Endothelial cell of umbilical vein (primary cell): ENCODE results near the gene TPCN2. TPM values are rescaled to one million over a fixed set of nuclear protein-coding genes. Genes with fewer than 3 reads are reported as not detected.

Experiments
- BruUV-seq: library from RNA; stranded (reverse); fragments of 400-500 nt; replicated peaks from 2 replicates; lab custom pipeline; 2021; lab: Mats Ljungman, UMichigan
- CTCF ChIA-PET: fragments of 300-600, 350-600 bp; sonication (Branson Sonifier 250); formaldehyde crosslinking; loops from one replicate; lab custom pipeline; 2021; ENCODE audit warnings: antibody characterized with exemption, inconsistent platforms; lab: Charles Lee
- POLR2A ChIA-PET: fragments of 300-600, 350-600 bp; sonication (Branson Sonifier 250); formaldehyde crosslinking; loops from one replicate; lab custom pipeline; 2021; ENCODE audit warnings: antibody characterized with exemption, inconsistent platforms; lab: Charles Lee
- DNase-seq: peaks from one replicate; pipeline ENCODE4 v3.0.0-alpha.2; 2011; ENCODE audit warnings: low read depth, low spot score
- FAIRE-seq: peaks from 2 replicates; lab custom pipeline; 2011; peaks lifted over from hg19 to GRCh38; lab: Jason Lieb, UNC
- H2AFZ ChIP-seq: 2 replicates; pipeline ENCODE4 v1.6.0; 2012; ENCODE audit warnings: low read depth, low read length, control low read depth, inconsistent platforms
- H3K27ac ChIP-seq: 2 replicates; pipeline ENCODE4 v1.5.1; 2011; ENCODE audit warnings: low read depth, mild to moderate bottlenecking, control low read depth, low read length, moderate library complexity; ENCODE audit not compliant: insufficient read depth
- H3K27me3 ChIP-seq, 2 experiments: 2 replicates each; pipeline versions ENCODE4 v1.6.0 to v1.6.1; 2011; ENCODE audit warnings: low read length in 2 of 2, mixed read lengths in 1 of 2; ENCODE audit not compliant: control insufficient read depth in 2 of 2, insufficient read depth in 2 of 2
- H3K36me3 ChIP-seq, 2 experiments: 2 replicates in 1 of 2; 3 replicates in 1 of 2; pipeline ENCODE4 v1.5.1; 2011; ENCODE audit warnings: low read length in 2 of 2, mild to moderate bottlenecking in 1 of 2, moderate library complexity in 1 of 2; ENCODE audit not compliant: control insufficient read depth in 2 of 2, insufficient read depth in 2 of 2; ENCODE audit errors: extremely low read depth in 1 of 2
- H3K4me1 ChIP-seq: 3 replicates; pipeline ENCODE4 v1.5.1; 2011; ENCODE audit warnings: mild to moderate bottlenecking, low read length; ENCODE audit not compliant: control insufficient read depth, insufficient read depth; ENCODE audit errors: extremely low read depth
- H3K4me2 ChIP-seq: 2 replicates; pipeline ENCODE4 v1.6.1; 2011; ENCODE audit warnings: low read length, control low read depth, mixed read lengths; ENCODE audit not compliant: insufficient read depth
- H3K4me3 ChIP-seq, 3 experiments: fragments of 200-600 bp in 1 of 3; sonication (generic), shearing (Covaris generic) in 1 of 3; replicated peaks in 1 of 3; 2 replicates each; pipeline ENCODE4 v1.5.1; 2011 to 2016; ENCODE audit warnings: control low read depth in 3 of 3, low read length in 3 of 3, mild to moderate bottlenecking in 2 of 3, inconsistent platforms in 1 of 3, low read depth in 1 of 3, moderate library complexity in 1 of 3; ENCODE audit not compliant: insufficient read depth in 1 of 3
- H3K79me2 ChIP-seq: 2 replicates; pipeline ENCODE4 v1.6.0; 2012; ENCODE audit warnings: low read length, inconsistent platforms; ENCODE audit not compliant: control insufficient read depth, insufficient read depth
- H3K9ac ChIP-seq: replicated peaks from 2 replicates; pipeline ENCODE3; 2011; ENCODE audit warnings: low read length, control low read depth; ENCODE audit not compliant: insufficient read depth; ENCODE audit errors: extremely low read depth
- H3K9me1 ChIP-seq: replicated peaks from 3 replicates; pipeline ENCODE4 v1.6.0; 2011; ENCODE audit warnings: mild to moderate bottlenecking, low read length; ENCODE audit not compliant: control insufficient read depth, insufficient read depth; ENCODE audit errors: extremely low read depth
- H3K9me3 ChIP-seq: replicated peaks from 2 replicates; pipeline ENCODE4 v1.5.1; 2012; ENCODE audit warnings: low read length, inconsistent platforms; ENCODE audit not compliant: control insufficient read depth, insufficient read depth
- H4K20me1 ChIP-seq: replicated peaks from 2 replicates; pipeline ENCODE3; 2011; ENCODE audit warnings: mild to moderate bottlenecking, low read length; ENCODE audit not compliant: control insufficient read depth, insufficient read depth; ENCODE audit errors: extremely low read depth
- CTCF ChIP-seq, 2 donors: IDR thresholded peaks; 1 replicate in 1 of 2; 2 replicates in 1 of 2; pipeline ENCODE4 v1.5.1; 2011; ENCODE audit warnings: low read length in 2 of 2, mild to moderate bottlenecking in 2 of 2, moderate library complexity in 2 of 2, control low read depth in 1 of 2, inconsistent platforms in 1 of 2, low read depth in 1 of 2; ENCODE audit not compliant: insufficient read depth in 1 of 2; ENCODE audit errors: extremely low read depth in 1 of 2
- EZH2 ChIP-seq: IDR thresholded peaks from 2 replicates; pipeline ENCODE4 v1.6.1; 2012; ENCODE audit warnings: borderline replicate concordance, low read depth, mild to moderate bottlenecking, moderate library complexity, low read length, inconsistent platforms; ENCODE audit not compliant: severe bottlenecking
- FOS ChIP-seq: IDR thresholded peaks from 2 replicates; pipeline ENCODE4 v1.6.1; 2011; ENCODE audit warnings: mild to moderate bottlenecking, low read length, moderate library complexity, borderline replicate concordance; ENCODE audit not compliant: insufficient read depth
- GATA2 ChIP-seq: IDR thresholded peaks from 2 replicates; pipeline ENCODE4 v1.7.0; 2011; ENCODE audit warnings: low read depth, mild to moderate bottlenecking, moderate library complexity, mixed read lengths, low read length; ENCODE audit not compliant: insufficient read length, insufficient read depth
- JUN ChIP-seq: IDR thresholded peaks from 2 replicates; pipeline ENCODE4 v1.6.1; 2011; ENCODE audit warnings: borderline replicate concordance, low read depth; ENCODE audit not compliant: insufficient read length, insufficient read depth
- MAX ChIP-seq: IDR thresholded peaks from 2 replicates; pipeline ENCODE4 v1.6.1; 2011; ENCODE audit not compliant: insufficient read depth, insufficient read length
- MYC ChIP-seq: IDR thresholded peaks from one replicate; pipeline ENCODE4 v1.6.1; 2011; ENCODE audit warnings: mild to moderate bottlenecking, low read depth, low read length
- POLR2A ChIP-seq: IDR thresholded peaks from 2 replicates; pipeline ENCODE4 v1.6.1; 2012; ENCODE audit warnings: low read depth, mild to moderate bottlenecking, control low read depth, low read length
- POLR2AphosphoS5 ChIP-seq: IDR thresholded peaks from 2 replicates; pipeline ENCODE4 v1.6.1; 2012; ENCODE audit warnings: low read depth, mild to moderate bottlenecking, control low read depth, low read length, moderate library complexity; ENCODE audit not compliant: insufficient read depth
- dilution Hi-C: fragments of 300-500 bp; cut with MboI; formaldehyde crosslinking; loops from one replicate; pipeline ENCODE4 v1.15.0; 2019; ENCODE audit warnings: low sequenced_read_pairs; ENCODE audit not compliant: extremely low pct_ligation_motif_present
- intact Hi-C: fragments of 100-400 bp; cut with micrococcal nuclease; formaldehyde crosslinking; loops from one replicate; pipeline ENCODE4 v1.10.0; 2022
- polyA plus RNA-seq, 4 experiments: library from polyadenylated mRNA; depleted of rRNA in 3 of 4; stranded (reverse) in 3 of 4; unstranded in 1 of 4; fragments of >200 nt; gene quantifications; 2 replicates each; pipeline versions ENCODE4 v1.2.1 to v1.2.3, GENCODE V29; 2011 to 2012; ENCODE audit warnings: missing spikeins in 1 of 4
- total RNA-seq: library from RNA; stranded (reverse); gene quantifications from 2 replicates; pipeline ENCODE4 v1.2.3, GENCODE V29; 2021

TPCN2 gene
- total and polyA plus RNA-seq, 2 donors (not counting 3 experiments of a cell fraction or from before 2014, with no cell fraction given) = 10.3 to 13.4 TPM

- Histone ChIP-seq H3K9me3 (no peaks in the 10 kb centered on the region), H3K9me1 (no peaks in the 10 kb centered on the region), H3K27me3 (peaks cover 0 to 3% of the 10 kb centered on the region in 2 experiments), H3K79me2 (no peaks in the 10 kb centered on the region), H3K4me1 (peaks cover 4% of the 10 kb centered on the region), H3K4me3 (no peak overlapping the region), H3K36me3 (no peaks in the 10 kb centered on the region), H3K4me2 (no peak overlapping the region), H4K20me1 (no peaks in the 10 kb centered on the region), H3K27ac (no peak overlapping the region), H3K9ac (no peak overlapping the region), H2AFZ (no peak overlapping the region)
- TF ChIP-seq EZH2 (no peak), POLR2A (no peak), GATA2 (no peak), MYC (no peak), FOS (no peak), JUN (no peak), MAX (no peak), POLR2AphosphoS5 (no peak), CTCF (IDR thresholded peaks at IDR 0.05; ENCODE audit: extremely low read depth in 1 of 2, insufficient read depth in 1 of 2, low read depth in 1 of 2, low read length in 2 of 2) (no peak)
- FAIRE-seq (no peak), DNase-seq (no peak)
- BruUV-seq = no TSS peak
- CTCF ChIA-PET = no interaction called here
- intact Hi-C loops (no loop called here), dilution Hi-C loops (no loop called here)
- POLR2A ChIA-PET = no interaction called here
Observed at GRCh38 chr11:69005183-69005630, 43.5 kb upstream of the TPCN2 start.
